ENCODE results near the gene KIF19.

- TF ChIP-seq POLR2AphosphoS5 (IDR thresholded peaks at IDR 0.05; ENCODE audit: low read depth, low read length): no peak
- no peak for TF ChIP-seq SIN3A (IDR thresholded peaks at IDR 0.05; ENCODE audit: low read depth)
- no peak for TF ChIP-seq REST (IDR thresholded peaks at IDR 0.05; ENCODE audit: low read depth)
- peak in 2 of 3 experiments; percentile 9 to 34; a peak in 2 of 6 replicates for TF ChIP-seq CTCF (IDR thresholded peaks at IDR 0.05 in 2 of 3, conservative IDR thresholded peaks at IDR 0.05 in 1 of 3; ENCODE audit: borderline replicate concordance in 1 of 3, insufficient read depth in 1 of 3, low read depth in 2 of 3, low read length in 2 of 3)
- TF ChIP-seq JUND (IDR thresholded peaks at IDR 0.05): no peak
- no peak for TF ChIP-seq EZH2phosphoT487 (IDR thresholded peaks at IDR 0.05; ENCODE audit: borderline replicate concordance)
- TF ChIP-seq ZFX (IDR thresholded peaks at IDR 0.05): no peak
- no peak for TF ChIP-seq POLR2A (IDR thresholded peaks at IDR 0.05; ENCODE audit: borderline replicate concordance, extremely low read depth, insufficient read depth, insufficient read length)
- no peak for TF ChIP-seq EZH2 (IDR thresholded peaks at IDR 0.05)
- TF ChIP-seq YY1 (IDR thresholded peaks at IDR 0.05; ENCODE audit: extremely low read depth, insufficient replicate concordance, low read depth, low read length): no peak
- no peak for TF ChIP-seq ZNF274 (IDR thresholded peaks at IDR 0.05; ENCODE audit: low read depth, low read length)
- TF ChIP-seq MAX (IDR thresholded peaks at IDR 0.05): no peak
- no peak for TF ChIP-seq SP1 (IDR thresholded peaks at IDR 0.05; ENCODE audit: low read depth)
These were observed 35.7 kb upstream of the KIF19 start for GRCh38 chr17:74290340-74290739.
